A673 (cell line): ENCODE measurements around the gene MYO5A.

ENCODE experiments used
- CTCF ChIP-seq: fragments of 300-800, 200-600 bp; sonication (generic); conservative IDR thresholded peaks from 2 replicates; pipeline ENCODE4 v1.5.1; 2017; ENCODE audit warnings: low read depth, mild to moderate bottlenecking, antibody characterized with exemption, low read length, moderate library complexity, mixed read lengths
- EZH2 ChIP-seq: fragments of 200-600 bp; sonication (generic); IDR thresholded peaks from 2 replicates; pipeline ENCODE4 v1.6.1; 2017; ENCODE audit warnings: borderline replicate concordance, low read depth, mild to moderate bottlenecking, mixed read lengths, antibody characterized with exemption, low read length; ENCODE audit not compliant: poor library complexity, severe bottlenecking

GRCh38 chr15:52263563-52264282, 265.0 kb downstream of the MYO5A start:
- no peak for TF ChIP-seq CTCF
- TF ChIP-seq EZH2: no peak
